Stomach (tissue), 19 donors: Measurements from ENCODE around the gene RTTN. TPM values are rescaled to one million over a fixed set of nuclear protein-coding genes. Genes with fewer than 3 reads are reported as not detected.
"Not testable (repeated sequence)": the region's sequence is repeated elsewhere in the genome, so short reads cannot be mapped to it uniquely, and the experiment has no call there.

Source experiments
- DNase-seq, 2 donors: peaks; one replicate each; pipeline versions ENCODE4 v3.0.0 to v3.0.0-alpha.2; 2013 to 2019
- H3K27ac ChIP-seq, 5 donors: fragments of 200-600 bp in 4 of 5; sonication (generic) in 4 of 5; one replicate each; pipeline ENCODE4 v1.5.1; 2013 to 2019; ENCODE audit warnings: mild to moderate bottlenecking in 1 of 5, moderate library complexity in 1 of 5
- H3K27me3 ChIP-seq, 3 donors: fragments of 200-600 bp; sonication (generic); one replicate each; pipeline ENCODE4 v1.5.1; 2017 to 2019; ENCODE audit warnings: mixed run types in 1 of 3
- H3K36me3 ChIP-seq, 4 donors: fragments of 200-600 bp; sonication (generic); 1 replicate in 3 of 4; 2 replicates in 1 of 4; pipeline ENCODE4 v1.5.1; 2016 to 2019
- H3K4me1 ChIP-seq, 4 donors: fragments of 200-600 bp; sonication (generic); one replicate each; pipeline ENCODE4 v1.5.1; 2016 to 2019
- H3K4me3 ChIP-seq, 4 donors: fragments of 200-600 bp; sonication (generic) in 3 of 4; one replicate each; pipeline ENCODE4 v1.5.1; 2016 to 2019; ENCODE audit warnings: mild to moderate bottlenecking in 1 of 4
- H3K9me3 ChIP-seq, 4 donors: fragments of 200-600 bp; sonication (generic); one replicate each; pipeline ENCODE4 v1.5.1; 2016 to 2019
- EP300 ChIP-seq: sonication (generic); formaldehyde crosslinking; IDR thresholded peaks from one replicate; pipeline ENCODE4 v1.6.1; 2017; ENCODE audit warnings: antibody characterized with exemption
- POLR2A ChIP-seq, 4 donors: fragments of 450-650 bp; IDR thresholded peaks; one replicate each; pipeline ENCODE4 v1.6.1; 2016; ENCODE audit warnings: antibody characterized with exemption in 4 of 4, control low read depth in 2 of 4, mild to moderate bottlenecking in 1 of 4, moderate library complexity in 1 of 4
- POLR2AphosphoS5 ChIP-seq, 3 donors: sonication (generic); formaldehyde crosslinking; IDR thresholded peaks; one replicate each; pipeline ENCODE4 v1.6.1; 2016; ENCODE audit warnings: antibody characterized with exemption in 3 of 3
- WGBS, 5 donors: extraction: QIAGEN DNeasy Blood & Tissue Kit in 3 of 5; methylation state at CpG; one replicate each; pipeline versions ENCODE4 v1.1.5 to v1.1.7; 2013 to 2018; 5-methylcytosine and 5-hydroxymethylcytosine counted together
- intact Hi-C: fragments of 100-400 bp; cut with DNase I; formaldehyde crosslinking; loops from one replicate; pipeline ENCODE4 v1.15.1; 2023; ENCODE audit warnings: low total_unique reads
- long read RNA-seq, 10 donors: transcript quantifications; one replicate each; lab custom pipeline, GENCODE V29; 2026
- polyA plus RNA-seq, 3 donors: library from polyadenylated mRNA; stranded (reverse); fragments of 200-250 nt; gene quantifications; one replicate each; pipeline ENCODE4 v1.2.3, GENCODE V29; 2013
- total RNA-seq, 5 donors: library from RNA; depleted of rRNA; stranded (reverse); fragments of >200 nt; gene quantifications; one replicate each; pipeline versions ENCODE4 v1.1.0 to v1.2.3, GENCODE V29; 2014 to 2016
- TF ChIP-seq, protein P1 (sequence below), 7 experiments: fragments of 450-650 bp in 4 of 7; fragments of 200-600 bp in 3 of 7; sonication (generic) in 3 of 7; IDR thresholded peaks; one replicate each; pipeline ENCODE4 v1.5.1; 2016 to 2019; ENCODE audit warnings: antibody characterized with exemption in 7 of 7, control low read depth in 2 of 7, mild to moderate bottlenecking in 1 of 7
- donor health status: healthy with polysubstance abuse.
- donor health status: Bipolar disorder and iron deficiency.
- donor health status: healthy.

RTTN gene, protein sequence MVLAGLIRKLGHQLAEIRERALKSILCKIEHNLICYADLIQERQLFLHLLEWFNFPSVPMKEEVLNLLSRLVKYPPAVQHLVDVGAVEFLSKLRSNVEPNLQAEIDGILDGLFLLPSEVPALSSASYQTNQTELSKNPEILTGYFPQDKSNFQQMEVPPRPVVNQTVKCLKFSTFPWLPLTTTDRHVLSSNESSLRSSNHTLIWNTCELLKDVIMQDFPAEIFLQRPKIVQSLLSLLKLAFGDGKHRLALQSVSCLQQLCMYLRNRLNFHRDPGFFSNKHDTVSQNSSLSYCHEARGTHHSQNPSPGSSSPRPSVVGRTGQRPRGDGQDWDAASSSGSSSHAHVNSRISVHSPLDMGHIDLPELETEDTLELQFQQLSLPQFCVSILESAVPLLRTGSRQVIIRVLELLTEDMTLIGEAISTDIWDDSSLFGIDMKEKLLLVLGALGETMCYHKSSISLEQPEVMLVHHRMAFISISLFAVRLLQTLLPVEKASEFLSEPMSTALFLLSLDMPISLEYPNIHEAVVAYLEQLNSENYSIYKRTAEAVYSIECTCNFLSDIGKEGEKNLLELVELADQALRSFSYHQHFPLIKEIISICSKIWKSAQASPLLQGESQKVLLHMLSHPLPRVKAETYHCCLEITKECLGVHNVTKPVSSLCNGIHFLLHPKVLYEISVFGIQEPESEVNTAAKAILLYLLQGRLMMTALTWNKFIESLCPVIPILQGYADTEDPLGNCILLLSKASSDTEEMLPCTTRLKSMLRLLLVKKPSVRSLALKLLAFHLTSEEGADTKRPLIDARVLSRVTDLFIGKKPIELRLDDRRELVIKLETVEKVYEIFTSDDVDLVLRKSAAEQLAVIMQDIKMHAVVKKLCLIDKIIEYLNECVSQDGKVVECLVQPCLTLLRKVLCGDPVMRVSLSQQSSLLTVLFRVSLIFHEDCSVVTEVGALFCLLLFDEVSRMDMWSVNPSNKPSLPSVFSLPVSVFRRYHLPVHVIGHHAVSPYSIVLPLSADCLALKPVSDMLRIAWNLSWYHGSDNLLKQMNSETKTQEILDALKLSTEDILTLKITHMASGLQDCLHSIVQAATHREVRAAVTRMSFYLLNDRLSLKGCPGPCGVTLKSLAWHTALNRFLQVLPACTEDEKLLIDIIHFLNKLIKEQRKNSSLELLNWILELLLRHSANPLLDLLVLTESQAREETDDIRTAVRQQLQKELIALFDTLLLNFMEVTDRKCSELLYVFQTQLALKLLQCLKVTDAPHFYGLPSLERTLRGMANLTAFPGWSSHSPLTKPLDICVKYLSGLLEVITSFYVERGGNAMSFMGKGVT (N-terminal part only)
- 10 to 100 TPM in 4 of 5 donors, 1 to 10 TPM in 1; 6.4 to 52.1 (median 29.8) TPM for total RNA-seq
- 1 to 10 TPM; 2.1 to 2.8 (median 2.4) TPM for polyA plus RNA-seq
- long read RNA-seq, donor 1 = 0 reads
- long read RNA-seq, donor 2 = 0 reads
- long read RNA-seq, donor 3 = 0 reads
- long read RNA-seq, donor 4 = 0 reads
- long read RNA-seq, donor 5 = 0 reads
- long read RNA-seq, donor 6 = 0 reads
- long read RNA-seq, donor 7 = 0 reads
- long read RNA-seq, donor 8 = 0 reads
- long read RNA-seq, donor 9 = 0 reads
- long read RNA-seq, donor 10 = 0 reads

DNA sequence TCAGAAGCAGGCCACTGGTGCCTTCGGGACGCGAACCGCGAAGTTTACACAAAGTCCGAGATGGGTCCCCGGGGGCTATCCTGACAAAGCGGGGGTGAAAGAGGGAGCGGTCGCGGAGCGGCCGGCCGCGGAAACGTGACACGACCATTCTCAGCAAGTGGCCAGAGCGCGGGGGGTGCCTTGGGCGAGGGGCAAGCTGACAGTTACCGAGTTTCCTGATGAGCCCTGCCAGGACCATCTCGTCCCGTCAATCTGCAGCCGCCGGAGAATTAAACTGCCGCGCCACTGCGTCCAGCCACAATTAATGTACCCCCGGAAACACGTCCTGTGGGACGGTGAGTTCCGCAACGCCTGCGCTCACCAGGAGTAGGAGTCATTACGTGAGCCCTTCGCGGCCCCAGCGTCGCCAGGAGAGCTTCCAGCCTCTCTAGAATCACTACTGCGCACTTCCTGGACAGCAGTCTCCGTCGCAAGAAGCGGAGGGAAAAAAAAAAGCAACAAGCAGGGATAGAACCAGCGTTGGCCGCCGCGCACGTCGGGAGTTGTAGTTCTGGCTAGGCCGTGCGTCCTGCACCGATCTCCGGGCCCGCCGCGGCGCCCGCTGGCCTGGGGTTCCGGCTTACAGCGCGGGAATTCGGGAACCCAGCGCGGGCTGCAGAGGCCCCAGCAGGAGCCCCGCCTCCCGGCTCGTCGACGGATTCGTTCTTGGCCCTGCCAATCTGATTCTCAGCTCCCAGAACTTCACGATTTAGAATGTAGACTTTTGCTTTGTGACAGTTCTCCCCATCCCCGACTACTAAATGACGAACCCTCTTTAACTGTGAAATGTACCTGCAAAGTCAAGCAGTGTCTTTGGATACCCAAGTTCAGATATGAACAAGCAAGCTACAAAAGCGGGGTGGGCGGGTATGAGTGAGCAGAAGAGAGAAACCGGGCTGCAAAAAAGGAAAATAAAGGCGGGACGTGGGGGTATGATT is at the start of gene RTTN:
Gene RTTN (minus strand): TSS at position 267 of the 977 bp plus-strand sequence. CDS start 29 bp downstream, at position 238.
- peak; percentile 45 to 77 (median 66) for TF ChIP-seq POLR2AphosphoS5 (IDR thresholded peaks at IDR 0.05)
- TF ChIP-seq POLR2A (IDR thresholded peaks at IDR 0.05) = no peak
- TF ChIP-seq EP300 = no peak
- TF ChIP-seq, protein P1, sequence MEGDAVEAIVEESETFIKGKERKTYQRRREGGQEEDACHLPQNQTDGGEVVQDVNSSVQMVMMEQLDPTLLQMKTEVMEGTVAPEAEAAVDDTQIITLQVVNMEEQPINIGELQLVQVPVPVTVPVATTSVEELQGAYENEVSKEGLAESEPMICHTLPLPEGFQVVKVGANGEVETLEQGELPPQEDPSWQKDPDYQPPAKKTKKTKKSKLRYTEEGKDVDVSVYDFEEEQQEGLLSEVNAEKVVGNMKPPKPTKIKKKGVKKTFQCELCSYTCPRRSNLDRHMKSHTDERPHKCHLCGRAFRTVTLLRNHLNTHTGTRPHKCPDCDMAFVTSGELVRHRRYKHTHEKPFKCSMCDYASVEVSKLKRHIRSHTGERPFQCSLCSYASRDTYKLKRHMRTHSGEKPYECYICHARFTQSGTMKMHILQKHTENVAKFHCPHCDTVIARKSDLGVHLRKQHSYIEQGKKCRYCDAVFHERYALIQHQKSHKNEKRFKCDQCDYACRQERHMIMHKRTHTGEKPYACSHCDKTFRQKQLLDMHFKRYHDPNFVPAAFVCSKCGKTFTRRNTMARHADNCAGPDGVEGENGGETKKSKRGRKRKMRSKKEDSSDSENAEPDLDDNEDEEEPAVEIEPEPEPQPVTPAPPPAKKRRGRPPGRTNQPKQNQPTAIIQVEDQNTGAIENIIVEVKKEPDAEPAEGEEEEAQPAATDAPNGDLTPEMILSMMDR (IDR thresholded peaks at IDR 0.05) = no peak
- WGBS, 5 donors = 0 to 1% (median 1%) methylated on average over 65 to 78 of the region's 78 CpGs
- DNase-seq = peak; percentile 94 to 98
- Histone ChIP-seq H3K36me3 (peaks cover 0 to 5% (median 4%) of the 10 kb centered on the region in 4 donors), H3K9me3 (no peaks in the 10 kb centered on the region), H3K4me3 (peak within 1 kb of the TSS; percentile 66 to 92 (median 84)), H3K4me1 (peaks cover 6 to 25% (median 18%) of the 10 kb centered on the region in 4 donors), H3K27ac (peak within 1 kb of the TSS; percentile 94 to 98 (median 97)), H3K27me3 (no peaks in the 10 kb centered on the region)
- intact Hi-C loops = loop anchor here (5.0 to 10.0 kb wide), 2 partner anchors 89 to 232 kb away; no protein-coding TSS in a partner anchor

DNA sequence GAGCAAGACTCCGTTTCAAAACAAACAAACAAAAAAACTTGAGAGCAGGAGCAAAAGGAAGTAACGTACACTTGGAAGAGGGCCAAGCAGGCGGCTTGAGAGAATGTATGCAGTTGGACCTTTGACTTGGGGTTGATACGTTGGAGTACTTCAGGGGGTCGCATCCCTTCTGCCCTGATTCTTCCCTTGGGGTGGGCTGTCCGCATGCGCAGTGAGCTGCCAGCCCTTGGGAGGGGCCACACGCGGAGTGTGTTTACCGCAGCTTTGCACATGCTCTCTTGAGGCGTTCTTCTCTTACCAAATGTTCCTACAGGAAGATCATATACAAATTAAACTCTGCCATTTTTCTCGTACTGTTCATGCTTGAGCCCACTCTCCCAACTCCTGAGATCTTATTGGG is 45.3 kb upstream of the RTTN start:
- 74 to 88% (median 82%) methylated on average over 12 of the region's 12 CpGs for WGBS, 5 donors
- no peaks in the 10 kb centered on the region for H3K27me3 ChIP-seq
- DNase-seq = no peak
- no peak overlapping the region for H3K27ac ChIP-seq
- no peak overlapping the region for H3K4me3 ChIP-seq
- H3K9me3 ChIP-seq = no peaks in the 10 kb centered on the region
- H3K36me3 ChIP-seq = no peaks in the 10 kb centered on the region
- H3K4me1 ChIP-seq = peaks cover 0 to 7% (median 1%) of the 10 kb centered on the region in 4 donors
- intact Hi-C loops = no loop called here
- no peak for TF ChIP-seq POLR2AphosphoS5 (IDR thresholded peaks at IDR 0.05)
- TF ChIP-seq, protein P1 (IDR thresholded peaks at IDR 0.05) = no peak
- no peak for TF ChIP-seq POLR2A (IDR thresholded peaks at IDR 0.05)
- no peak for TF ChIP-seq EP300

DNA sequence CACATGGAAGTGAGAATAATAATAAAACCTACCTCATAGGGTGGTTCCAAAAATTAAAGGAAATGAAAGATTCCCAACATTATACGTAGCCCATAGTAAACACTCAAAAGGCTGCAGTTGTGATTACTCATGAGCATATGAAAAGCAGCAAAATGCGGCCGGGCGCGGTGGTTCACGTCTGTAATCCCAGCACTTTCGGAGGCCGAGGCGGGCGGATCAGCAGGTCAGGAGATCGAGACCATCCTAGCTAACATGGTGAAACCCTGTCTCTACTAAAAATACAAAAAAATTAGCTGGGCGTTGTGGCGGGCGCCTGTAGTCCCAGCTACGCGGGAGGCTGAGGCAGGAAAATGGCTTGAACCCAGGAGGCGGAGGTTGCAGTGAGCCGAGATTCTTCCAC is 44.4 kb upstream of the RTTN start:
- H3K36me3 ChIP-seq, DNase-seq, H3K9me3 ChIP-seq, intact Hi-C loops, H3K27ac ChIP-seq, H3K27me3 ChIP-seq, H3K4me3 ChIP-seq: not testable (repeated sequence)
- peaks cover 0 to 13% (median 5%) of the 10 kb centered on the region in 4 donors for H3K4me1 ChIP-seq
- 95 to 98% (median 96%) methylated on average over 18 of the region's 18 CpGs for WGBS, 5 donors
